Fibroblast of villous mesenchyme (primary cell): ENCODE measurements around the gene UTS2B. TPM values are rescaled to one million over a fixed set of nuclear protein-coding genes. Genes with fewer than 3 reads are reported as not detected.
A peak's percentile ranks its signal among the peaks of the same experiment; 100 is the strongest.

Experiments
- DNase-seq: peaks from one replicate; pipeline ENCODE4 v3.0.0-alpha.2; 2010; ENCODE audit warnings: low read depth
- H3K4me3 ChIP-seq: 2 replicates; pipeline ENCODE4 v1.5.1; 2011; ENCODE audit warnings: low read depth, mild to moderate bottlenecking, low read length
- CTCF ChIP-seq: IDR thresholded peaks from 2 replicates; pipeline ENCODE4 v1.5.1; 2012; ENCODE audit warnings: low read depth, mild to moderate bottlenecking, low read length; ENCODE audit not compliant: insufficient read depth
- total RNA-seq: library from RNA; depleted of rRNA; stranded (reverse); fragments of >200 nt; gene quantifications from 2 replicates; pipeline ENCODE4 v1.2.3, GENCODE V29; 2012

UTS2B gene
- total RNA-seq, 1 donor = 0.86 TPM

DNA sequence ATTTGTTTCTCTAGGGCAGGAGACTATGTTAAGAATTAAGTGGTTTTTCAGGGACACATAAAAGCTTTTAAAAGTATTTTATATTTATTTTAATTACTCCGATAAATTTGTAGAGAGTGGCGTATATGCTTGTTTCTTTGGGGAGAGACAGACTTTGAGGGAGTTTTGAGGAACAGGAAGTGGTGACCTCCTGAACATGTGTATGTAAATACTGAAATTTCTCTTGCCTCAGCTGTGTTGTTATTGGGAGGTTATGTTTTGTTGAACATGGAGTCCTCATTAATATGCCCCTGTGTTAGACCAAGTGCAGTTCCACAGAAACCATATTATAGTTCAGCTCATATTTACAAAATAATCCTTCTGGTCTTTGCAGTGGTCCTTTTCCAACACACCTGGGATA, 41.8 kb upstream of the UTS2B start:
- no peak for TF ChIP-seq CTCF
- H3K4me3 ChIP-seq = no peak overlapping the region
- no peak for DNase-seq

- TF ChIP-seq CTCF = no peak
- peak; percentile 80 for DNase-seq
- H3K4me3 ChIP-seq = no peak overlapping the region
These were observed 39.3 kb upstream of the UTS2B start for GRCh38 chr3:191369616-191370010.

DNA sequence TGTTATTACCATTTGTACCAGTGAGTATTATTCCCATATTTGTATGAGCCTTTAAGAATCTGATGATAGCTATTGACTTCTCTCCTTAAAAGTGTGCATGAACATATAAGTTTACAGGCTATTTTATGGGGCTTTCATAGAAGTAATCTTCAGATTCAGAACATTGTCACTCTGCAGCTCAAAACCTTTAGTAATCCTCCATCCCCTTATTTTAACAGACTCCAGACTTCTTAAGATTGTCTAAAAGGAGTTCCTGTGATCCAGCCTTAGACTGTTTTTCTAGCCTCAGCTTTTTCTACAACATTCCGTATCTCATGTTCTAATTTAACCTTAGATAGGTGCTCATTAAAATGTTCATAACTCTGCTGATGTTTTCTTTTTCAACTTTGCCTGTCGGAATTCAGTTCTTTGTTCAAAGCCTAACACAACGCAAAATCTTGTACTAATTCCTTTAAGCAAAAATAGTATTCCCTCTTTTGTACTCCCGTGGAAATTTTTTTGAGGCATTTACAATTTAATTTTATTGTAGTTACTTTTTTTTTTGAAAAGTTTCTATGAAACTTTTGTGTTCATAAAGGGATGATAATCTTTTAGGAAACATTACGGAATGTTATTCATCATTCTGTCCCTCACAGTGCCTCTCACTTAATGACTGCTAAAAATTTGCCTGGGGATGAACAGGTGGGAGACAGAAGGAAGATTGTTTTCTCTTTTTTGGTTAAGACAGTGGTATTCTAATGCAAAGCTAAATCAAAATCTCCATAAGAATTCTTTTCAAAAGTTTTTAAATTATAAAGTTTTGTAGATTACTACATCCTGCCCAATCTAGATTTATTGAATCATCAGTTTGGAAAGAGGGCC, 38.7 kb upstream of the UTS2B start:
- no peak overlapping the region for H3K4me3 ChIP-seq
- DNase-seq = no peak
- no peak for TF ChIP-seq CTCF

- no peak overlapping the region for H3K4me3 ChIP-seq
- TF ChIP-seq CTCF = no peak
- peak; percentile 58 for DNase-seq
These were observed 36.3 kb upstream of the UTS2B start for GRCh38 chr3:191366675-191367074.

- no peak for TF ChIP-seq CTCF
- H3K4me3 ChIP-seq = no peak overlapping the region
- no peak for DNase-seq
These were observed 32.9 kb upstream of the UTS2B start for GRCh38 chr3:191363221-191363620.

GRCh38 chr3:191362524-191363090, 32.3 kb upstream of the UTS2B start:
- no peak for TF ChIP-seq CTCF
- H3K4me3 ChIP-seq = no peak overlapping the region
- DNase-seq = no peak
